T-helper 22 cell (primary cell): Measurements from ENCODE around the gene MRPS2.
"Not testable (repeated sequence)": the region's sequence is repeated elsewhere in the genome, so short reads cannot be mapped to it uniquely, and the experiment has no call there.

ENCODE experiments used
- DNase-seq: peaks from one replicate; pipeline ENCODE4 v3.0.0-alpha.2; 2020; ENCODE audit warnings: low read depth

Gene MRPS2

DNA sequence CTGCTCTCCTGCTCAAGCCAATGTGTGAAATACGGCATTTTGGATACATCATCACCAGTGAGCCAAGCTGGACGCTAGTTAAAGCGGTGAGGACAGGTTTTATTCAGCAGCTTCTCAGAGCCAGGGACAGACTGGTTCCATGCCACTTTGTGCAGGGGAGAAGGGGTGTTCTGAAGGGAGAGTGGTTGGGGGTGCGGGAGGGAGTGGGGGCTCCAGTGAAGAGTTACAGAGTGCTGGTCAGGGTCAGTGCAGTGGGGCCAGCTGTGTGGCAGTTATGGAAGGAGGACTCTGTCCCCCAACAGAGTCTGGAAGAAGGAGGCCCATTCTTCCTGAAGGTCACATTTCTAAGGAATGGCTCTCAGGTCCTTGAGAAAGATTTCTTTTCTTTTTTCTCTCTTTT lies 34.3 kb downstream of the MRPS2 start:
- not testable (repeated sequence) for DNase-seq

DNA sequence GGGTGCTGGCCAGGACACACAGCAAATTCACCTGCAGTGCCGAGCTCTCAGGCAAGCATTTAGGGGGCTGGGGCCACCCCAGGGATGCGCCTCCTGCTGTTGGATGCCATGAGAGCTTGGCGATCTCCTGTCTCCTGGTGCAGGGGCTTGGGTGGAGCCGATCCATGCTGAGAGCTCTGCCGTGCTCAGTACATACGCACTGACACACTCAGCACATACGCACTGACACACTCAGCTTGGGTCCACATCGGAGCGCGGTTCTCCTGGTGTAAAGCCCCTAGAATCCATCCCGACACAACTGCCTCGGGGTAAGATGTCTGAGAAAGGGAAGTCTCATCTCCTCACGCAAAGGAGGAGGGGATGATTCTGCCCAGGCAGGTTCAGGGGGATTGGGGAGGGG lies 35.1 kb downstream of the MRPS2 start:
- DNase-seq = not testable (repeated sequence)

DNA sequence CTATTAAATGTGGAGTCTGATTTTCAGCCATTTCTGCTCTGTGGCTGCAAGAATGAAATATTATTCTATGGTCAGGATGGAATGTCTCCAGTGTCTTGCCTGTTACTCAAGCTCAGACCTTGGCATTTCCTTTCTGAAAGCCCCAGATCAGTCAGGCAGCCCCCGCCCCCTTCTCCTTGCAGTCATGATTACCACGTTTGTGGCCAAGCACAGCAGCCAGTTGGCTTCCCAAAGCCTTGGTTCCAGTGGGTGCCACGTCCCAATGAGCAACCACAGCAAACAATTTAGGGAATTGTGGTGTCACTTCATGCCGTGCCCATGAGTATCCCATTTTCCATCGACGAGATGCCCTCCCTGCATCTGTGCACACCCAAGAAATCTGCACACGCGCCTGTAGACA lies 35.7 kb downstream of the MRPS2 start:
- DNase-seq = no peak

DNA sequence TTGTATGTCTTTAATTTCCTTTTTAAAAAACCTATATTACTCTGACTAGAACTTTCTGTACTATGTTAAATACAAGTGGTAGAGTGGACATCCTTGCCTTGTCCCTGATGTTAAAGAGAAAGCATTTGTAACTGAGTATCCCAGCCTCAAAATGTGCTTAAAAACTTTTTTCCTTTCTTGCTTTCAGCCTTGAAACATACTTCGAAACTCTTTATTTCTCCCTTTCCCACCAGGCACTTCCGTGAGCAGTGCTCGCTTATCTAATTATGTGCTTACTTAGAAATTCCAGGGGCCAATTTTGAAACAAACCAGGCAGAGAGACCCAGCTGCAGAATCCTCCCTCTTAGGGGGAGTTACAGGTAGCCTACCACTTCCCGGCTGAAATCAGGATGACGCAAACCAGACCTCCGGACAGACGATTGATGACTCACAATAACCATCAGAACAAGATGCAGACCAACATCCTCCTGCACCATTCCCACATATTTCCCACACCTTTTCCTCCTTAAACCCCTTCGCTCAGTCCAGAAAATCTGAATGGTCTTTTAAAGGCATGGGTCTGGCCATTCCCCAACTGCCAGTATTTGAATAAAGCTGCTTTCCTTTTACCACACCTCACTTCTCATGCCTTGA lies 42.9 kb downstream of the MRPS2 start:
- DNase-seq = not testable (repeated sequence)

DNA sequence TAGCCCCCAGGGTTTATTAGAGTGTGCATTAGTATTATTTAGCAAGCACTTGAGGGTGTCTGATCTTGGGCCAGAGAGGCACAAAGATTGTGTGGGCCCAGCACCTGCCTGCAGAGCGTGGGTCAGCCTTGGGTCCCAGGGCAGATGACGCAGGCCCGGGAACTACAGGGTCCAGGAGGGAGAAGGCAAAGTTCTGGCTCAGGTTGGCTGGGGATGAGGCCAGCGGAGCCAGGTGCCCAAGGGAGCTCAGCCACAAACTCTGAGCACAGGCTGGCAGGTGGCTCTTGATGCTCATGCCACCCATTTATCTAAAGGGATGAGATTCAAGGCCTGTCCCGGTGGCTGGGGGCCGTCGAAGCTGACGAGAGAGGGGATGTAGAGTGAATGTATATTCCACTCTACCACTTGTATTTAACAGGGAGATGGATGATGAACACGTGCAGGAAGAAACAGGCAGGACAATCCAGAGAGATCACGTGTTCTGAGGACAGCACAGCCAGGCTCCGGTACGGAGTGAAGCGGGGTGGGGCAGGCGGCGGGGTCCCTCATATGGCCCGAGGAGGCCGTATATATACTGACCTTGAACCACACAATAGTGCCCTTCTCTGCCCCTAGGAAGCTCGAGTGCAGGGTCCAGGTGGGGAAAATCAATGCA lies 44.6 kb downstream of the MRPS2 start:
- no peak for DNase-seq

DNA sequence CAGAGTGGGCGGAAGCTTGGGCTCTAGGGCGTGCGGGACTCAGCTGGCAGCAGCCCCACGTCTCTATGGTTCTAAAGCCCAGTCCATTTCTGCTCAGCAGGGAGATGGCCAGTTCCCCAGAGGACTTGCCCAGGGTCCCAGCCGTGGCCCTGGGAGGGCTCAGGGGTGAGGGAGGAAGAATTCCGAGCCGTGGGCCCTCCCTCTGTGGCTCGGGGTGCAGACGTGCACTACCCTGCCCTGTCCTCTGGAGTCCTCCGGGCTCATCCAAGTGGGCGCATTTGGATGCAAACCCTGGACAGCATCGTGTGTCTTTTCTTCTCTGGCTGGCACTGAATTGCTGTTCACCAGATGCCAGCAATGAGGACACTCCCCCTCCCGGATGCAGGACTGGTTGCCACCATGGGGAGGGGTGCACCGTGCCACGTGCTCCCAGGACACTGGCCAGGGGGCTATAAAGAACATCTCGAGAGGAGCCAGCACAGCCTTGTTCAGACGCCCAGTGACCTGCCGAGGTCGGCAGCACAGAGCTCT lies 45.2 kb downstream of the MRPS2 start, which contains the start of gene OBP2A:
Gene OBP2A (plus strand): TSS at position 481 of the 531 bp plus-strand sequence. CDS start 55 bp downstream, outside the sequence.
- not testable (repeated sequence) for DNase-seq

DNA sequence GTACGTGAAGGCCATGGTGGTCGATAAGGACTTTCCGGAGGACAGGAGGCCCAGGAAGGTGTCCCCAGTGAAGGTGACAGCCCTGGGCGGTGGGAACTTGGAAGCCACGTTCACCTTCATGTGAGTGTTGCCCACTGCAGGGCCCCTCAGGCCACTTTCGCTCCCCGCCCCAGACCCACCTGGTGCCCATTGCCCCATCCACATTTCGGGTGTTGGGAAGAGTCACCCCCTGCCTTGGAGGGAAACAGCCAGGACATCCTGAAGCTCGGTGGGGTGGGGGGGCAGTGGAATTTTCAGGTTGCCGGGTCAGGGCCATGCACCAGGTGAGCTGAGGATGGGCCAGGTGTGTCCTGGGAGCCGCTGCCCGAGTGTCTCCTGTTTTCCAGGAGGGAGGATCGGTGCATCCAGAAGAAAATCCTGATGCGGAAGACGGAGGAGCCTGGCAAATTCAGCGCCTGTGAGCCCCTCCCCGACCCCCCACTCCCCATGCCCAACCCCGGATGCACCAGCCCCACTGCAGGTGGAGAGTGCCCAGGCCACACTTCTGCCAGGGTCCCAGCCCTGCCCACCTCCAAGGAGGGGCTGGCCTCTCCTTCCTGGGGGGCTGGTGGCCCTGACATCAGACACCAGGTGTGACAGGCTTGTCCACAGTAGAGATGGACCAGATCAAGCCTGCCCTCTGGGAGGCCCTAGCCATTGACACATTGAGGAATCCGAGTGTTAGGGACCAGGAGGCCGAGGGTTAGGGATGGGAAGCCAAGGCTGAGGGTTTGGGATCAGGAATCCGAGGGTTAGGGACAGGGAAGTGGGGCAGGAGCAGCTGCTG lies 46.5 kb downstream of the MRPS2 start:
- not testable (repeated sequence) for DNase-seq

DNA sequence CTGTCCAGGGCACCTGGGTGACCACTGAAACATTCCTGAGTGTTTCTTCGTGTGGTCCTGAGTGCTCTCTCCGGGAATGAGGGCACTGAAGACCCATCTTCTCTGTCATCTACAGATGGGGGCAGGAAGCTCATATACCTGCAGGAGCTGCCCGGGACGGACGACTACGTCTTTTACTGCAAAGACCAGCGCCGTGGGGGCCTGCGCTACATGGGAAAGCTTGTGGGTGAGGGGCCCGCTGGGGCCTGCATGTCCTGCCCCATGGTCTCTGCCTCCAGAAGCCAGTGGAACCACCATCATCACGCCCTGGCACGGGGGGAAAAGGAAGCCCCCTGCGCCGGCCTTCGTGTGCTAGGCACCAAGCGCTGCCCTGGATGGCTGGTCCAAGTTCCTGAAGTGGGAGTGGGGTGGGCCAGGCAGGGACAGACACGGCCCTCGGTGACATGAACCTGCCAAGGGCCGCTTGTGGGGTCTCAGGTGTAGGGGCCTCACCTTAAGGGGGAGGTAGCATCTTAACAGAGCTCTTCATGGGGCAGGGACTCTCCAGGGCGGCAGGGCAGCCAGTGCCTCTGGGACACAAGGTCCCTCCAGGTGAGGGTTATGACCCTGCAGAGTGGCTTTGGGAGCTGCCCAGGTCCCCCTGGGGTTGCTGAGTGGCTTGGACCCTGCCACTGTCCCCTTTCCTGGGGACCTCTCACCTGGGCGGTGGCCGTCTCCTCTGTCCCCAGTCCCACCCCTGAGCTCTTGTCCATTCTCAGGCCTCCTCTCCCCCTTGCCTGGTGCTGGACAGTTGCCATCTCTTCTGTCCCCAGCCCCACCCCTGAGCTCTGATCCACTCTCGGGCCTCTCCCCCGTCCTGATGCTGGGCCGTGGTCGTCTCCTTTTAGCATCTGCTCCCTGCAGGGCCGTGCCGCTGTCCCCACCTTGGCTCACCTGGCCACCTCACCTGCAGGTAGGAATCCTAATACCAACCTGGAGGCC lies 47.6 kb downstream of the MRPS2 start:
- DNase-seq = no peak

DNA sequence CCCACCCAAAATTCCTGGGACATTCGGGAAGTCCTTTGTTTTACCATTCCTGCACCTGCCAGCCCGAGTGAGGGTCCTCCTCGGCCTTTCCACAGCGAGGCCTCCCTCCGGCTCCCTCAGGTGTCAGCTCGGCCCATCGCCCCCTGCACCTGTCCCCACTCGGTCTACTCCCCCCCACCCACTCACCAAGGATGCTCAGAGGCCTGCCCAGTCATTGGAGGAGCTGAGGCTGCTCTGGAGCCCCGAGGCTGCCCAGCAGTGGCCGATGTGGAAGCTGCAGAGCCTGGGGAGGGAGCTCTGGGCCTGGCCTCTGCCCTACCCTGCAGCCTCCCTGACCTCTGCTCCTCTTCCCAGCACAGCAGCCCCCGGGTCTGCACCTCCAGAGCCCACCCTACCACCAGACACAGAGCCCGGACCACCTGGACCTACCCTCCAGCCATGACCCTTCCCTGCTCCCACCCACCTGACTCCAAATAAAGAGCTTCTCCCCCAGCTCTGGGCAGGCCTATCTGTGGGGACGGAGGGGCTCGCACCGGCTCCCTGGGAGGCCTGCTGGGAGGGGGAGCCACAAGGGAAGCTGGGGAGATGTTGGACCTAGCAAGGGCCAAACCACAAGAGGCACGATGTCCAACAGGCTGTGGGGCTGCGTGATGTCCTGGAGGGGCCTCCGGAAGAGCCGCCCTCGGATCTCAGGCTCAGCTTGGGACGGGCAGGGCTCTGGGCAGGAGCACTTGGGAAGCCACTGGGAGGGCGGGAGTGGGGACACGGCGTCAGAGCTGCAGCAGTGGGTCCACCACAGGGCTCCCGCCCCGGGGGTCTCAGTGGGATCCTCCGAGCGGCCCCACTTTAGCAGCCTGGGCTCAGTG lies 49.2 kb downstream of the MRPS2 start:
- not testable (repeated sequence) for DNase-seq

DNA sequence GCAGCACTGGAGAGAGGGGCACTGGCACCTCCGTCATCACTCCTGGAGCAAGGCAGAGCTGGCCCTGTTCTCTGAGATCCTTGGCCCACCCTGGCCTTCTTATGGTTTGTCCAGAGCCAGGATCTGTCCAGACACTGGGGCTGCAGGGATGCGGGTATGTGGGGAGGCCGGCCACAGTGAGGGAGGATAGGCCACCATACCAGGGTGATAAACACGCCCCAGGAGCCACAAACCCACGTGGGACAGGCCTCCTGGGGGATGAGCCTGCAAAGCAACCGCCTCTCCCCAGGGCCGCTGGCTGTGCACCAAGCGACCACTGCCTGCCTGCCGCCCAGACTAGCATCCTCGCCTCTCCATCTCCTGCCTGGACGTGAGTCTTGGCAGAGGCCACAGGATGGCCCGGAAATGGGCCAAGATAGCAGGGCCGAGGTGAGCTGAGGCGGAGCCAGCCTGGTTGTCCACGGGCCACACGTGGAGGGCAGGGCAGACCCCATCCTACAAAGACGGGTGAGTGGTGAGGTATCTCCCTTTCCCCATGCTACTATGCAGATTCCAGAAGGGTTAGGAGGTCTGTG lies 49.9 kb downstream of the MRPS2 start:
- DNase-seq = no peak

DNA sequence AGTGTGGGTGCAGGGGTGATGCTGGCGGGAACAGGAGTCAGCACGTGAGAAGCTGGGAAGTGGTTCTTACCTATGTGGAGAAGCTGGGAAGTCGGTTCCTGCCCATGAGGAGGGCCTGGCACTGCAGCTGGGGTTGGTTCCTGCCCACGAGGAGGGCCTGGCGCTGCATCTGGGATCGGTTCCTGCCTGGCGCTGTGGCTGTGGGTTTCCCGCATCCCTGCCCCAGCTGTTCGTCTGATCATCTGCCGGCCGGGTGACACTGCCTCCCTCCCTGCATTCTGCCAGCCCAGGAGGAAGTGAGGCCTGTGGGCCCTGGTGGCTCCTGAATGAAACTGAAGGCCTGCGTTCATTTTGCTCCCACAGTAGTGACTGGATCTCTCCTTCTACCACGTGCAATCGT lies 50.5 kb downstream of the MRPS2 start:
- no peak for DNase-seq

DNA sequence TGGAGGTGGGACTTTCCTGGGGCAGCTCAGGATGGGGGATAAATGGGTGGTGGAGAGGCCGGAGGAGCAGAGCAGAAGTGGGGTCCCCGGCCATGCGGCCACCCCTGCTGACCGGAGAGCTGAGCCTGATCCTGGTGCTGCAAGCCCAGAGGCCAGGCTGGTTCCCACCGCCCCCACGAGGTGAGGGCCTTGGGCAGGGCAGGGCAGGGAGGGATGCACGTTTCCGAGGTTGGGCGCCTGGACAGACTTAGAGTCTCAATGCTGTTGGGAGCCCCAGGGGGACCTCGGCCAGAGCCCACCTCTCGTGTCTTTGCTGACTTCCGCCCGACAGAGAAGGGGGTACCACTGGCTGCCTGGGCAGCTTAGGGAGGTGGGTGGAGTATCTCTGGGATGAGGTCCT lies 51.0 kb downstream of the MRPS2 start:
- DNase-seq = no peak

DNA sequence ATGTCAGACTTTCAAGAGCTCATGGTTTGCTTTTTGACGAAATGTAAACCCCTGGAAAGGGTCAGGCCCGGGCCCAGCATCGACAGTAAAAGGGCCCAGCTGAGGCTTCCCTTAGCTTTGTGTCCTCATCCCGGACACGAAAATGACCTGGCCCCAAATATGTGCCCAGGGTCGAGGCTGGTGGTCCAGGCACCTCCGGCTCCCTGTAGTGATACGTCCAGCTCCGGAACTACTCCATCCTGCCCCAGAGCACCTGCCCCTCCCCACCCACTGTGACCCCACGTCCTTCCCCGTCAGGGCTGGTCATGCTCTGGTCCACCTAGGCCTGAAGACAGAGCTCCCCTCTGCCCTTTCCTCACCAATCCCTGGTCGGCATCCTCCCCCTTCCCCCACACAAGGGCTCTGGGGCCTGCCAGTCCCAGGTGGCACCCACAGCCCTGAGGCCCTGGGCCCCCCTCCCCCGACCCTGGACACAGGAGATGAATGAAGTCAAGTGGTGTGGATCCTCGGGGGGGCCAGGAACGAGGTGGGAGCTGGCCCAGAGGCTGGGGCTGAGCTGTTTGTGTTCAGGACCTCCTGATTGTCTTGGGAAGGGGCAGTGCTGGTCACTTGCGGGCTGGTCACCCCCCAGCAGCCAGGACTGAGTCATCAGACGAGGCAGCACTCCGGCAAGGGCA lies 51.7 kb downstream of the MRPS2 start:
- DNase-seq = no peak

DNA sequence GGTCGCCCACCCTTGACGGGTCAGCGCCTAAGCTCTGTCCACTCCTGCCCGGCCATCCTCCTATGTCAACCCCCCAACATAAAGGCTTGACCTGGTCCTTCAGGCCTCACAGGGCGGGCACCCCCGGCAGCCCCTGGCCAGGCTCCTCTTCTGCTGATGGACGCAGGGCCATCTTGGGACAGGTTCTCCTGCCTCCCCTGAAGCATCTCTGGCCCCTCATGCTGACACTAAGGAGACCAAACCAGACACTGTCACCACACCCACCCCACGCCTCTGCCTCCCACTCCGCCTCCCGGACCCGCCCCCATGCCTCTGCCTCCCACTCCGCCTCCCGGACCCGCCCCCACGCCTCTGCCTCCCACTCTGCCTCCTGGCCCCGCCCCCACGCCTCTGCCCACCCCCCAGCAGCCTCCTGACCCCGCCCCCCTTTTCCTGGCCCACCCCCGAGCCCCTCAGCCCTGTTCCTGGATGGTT lies 52.3 kb downstream of the MRPS2 start:
- no peak for DNase-seq
